COR-L47 (cell line): ENCODE results near the gene SIAH1.
"Not testable (repeated sequence)": the region's sequence is repeated elsewhere in the genome, so short reads cannot be mapped to it uniquely, and the experiment has no call there.

Experiments used
- DNase-seq: peaks from one replicate; lab custom pipeline; 2025; lab: John Stamatoyannopoulos, UW

Gene SIAH1

GRCh38 chr16:48393485-48394354, 8.5 kb upstream of the SIAH1 start:
- no peak for DNase-seq

GRCh38 chr16:48392407-48392806, 7.2 kb upstream of the SIAH1 start:
- DNase-seq, result no peak

- DNase-seq, result no peak
Observed at GRCh38 chr16:48386559-48387312, 1.5 kb upstream of the SIAH1 start.

GRCh38 chr16:48384520-48385252, 527 bp downstream of the SIAH1 start:
- peak; percentile 50 for DNase-seq

- no peak for DNase-seq
Observed at GRCh38 chr16:48383877-48384519, 1.2 kb downstream of the SIAH1 start.

- no peak for DNase-seq
Observed at GRCh38 chr16:48383009-48383876, 2.0 kb downstream of the SIAH1 start.

- no peak for DNase-seq
Observed at GRCh38 chr16:48382131-48382530, 3.1 kb downstream of the SIAH1 start.

GRCh38 chr16:48381201-48381600, 4.0 kb downstream of the SIAH1 start:
- no peak for DNase-seq

GRCh38 chr16:48378836-48379235, 6.4 kb downstream of the SIAH1 start:
- DNase-seq, result no peak

- DNase-seq, result no peak
Observed at GRCh38 chr16:48378276-48378675, 6.9 kb downstream of the SIAH1 start.

GRCh38 chr16:48377301-48377700, 7.9 kb downstream of the SIAH1 start:
- not testable (repeated sequence) for DNase-seq

- DNase-seq, result no peak
Observed at GRCh38 chr16:48374255-48374654, 11.0 kb downstream of the SIAH1 start.

- no peak for DNase-seq
Observed at GRCh38 chr16:48373258-48374029, 11.8 kb downstream of the SIAH1 start.

- no peak for DNase-seq
Observed at GRCh38 chr16:48372744-48373143, 12.5 kb downstream of the SIAH1 start.

GRCh38 chr16:48371393-48371780, 13.8 kb downstream of the SIAH1 start:
- DNase-seq, result no peak

- DNase-seq, result not testable (repeated sequence)
Observed at GRCh38 chr16:48370668-48371392, 14.4 kb downstream of the SIAH1 start.

GRCh38 chr16:48370229-48370628, 15.0 kb downstream of the SIAH1 start:
- DNase-seq, result no peak

- DNase-seq, result no peak
Observed at GRCh38 chr16:48369765-48370164, 15.4 kb downstream of the SIAH1 start.

- no peak for DNase-seq
Observed at GRCh38 chr16:48367441-48368049, 17.7 kb downstream of the SIAH1 start.
